MCF 10A (cell line): ENCODE data around the gene RANGAP1. TPM values are rescaled to one million over a fixed set of nuclear protein-coding genes. Genes with fewer than 3 reads are reported as not detected.

Experiments used
- BruUV-seq: library from RNA; stranded (reverse); fragments of 400-500 nt; replicated peaks from 2 replicates; lab custom pipeline; 2021; lab: Mats Ljungman, UMichigan
- CTCF ChIA-PET: fragments of 300-600 bp; sonication (Branson Sonifier 250); formaldehyde crosslinking; extraction: SDS; loops from one replicate; lab custom pipeline; 2021; ENCODE audit warnings: antibody characterized with exemption, inconsistent platforms; lab: Yijun Ruan, JAX
- POLR2A ChIA-PET: fragments of 300-600, 350-650 bp; sonication (Branson Sonifier 250); formaldehyde crosslinking; extraction: SDS; loops from one replicate; lab custom pipeline; 2020; ENCODE audit warnings: antibody characterized with exemption, inconsistent platforms; lab: Yijun Ruan, JAX
- DNase-seq: peaks from one replicate; pipeline ENCODE4 v3.0.0-alpha.2; 2018; ENCODE audit not compliant: unreplicated experiment
- H3K27ac Mint-ChIP-seq: one replicate; pipeline ENCODE4 v1.8.0; 2022; ENCODE audit warnings: mild to moderate bottlenecking, low read depth, mixed read lengths; ENCODE audit not compliant: unreplicated experiment
- H3K27me3 Mint-ChIP-seq: one replicate; pipeline ENCODE4 v1.8.0; 2022; ENCODE audit warnings: mixed read lengths; ENCODE audit not compliant: insufficient read depth, unreplicated experiment
- H3K36me3 Mint-ChIP-seq: one replicate; pipeline ENCODE4 v1.8.0; 2022; ENCODE audit warnings: mild to moderate bottlenecking, moderate library complexity, mixed read lengths; ENCODE audit not compliant: insufficient read depth, unreplicated experiment
- H3K4me1 Mint-ChIP-seq: one replicate; pipeline ENCODE4 v1.8.0; 2022; ENCODE audit warnings: mixed read lengths; ENCODE audit not compliant: insufficient read depth, unreplicated experiment
- H3K4me3 Mint-ChIP-seq: one replicate; pipeline ENCODE4 v1.8.0; 2022; ENCODE audit warnings: mild to moderate bottlenecking, moderate library complexity, mixed read lengths; ENCODE audit not compliant: unreplicated experiment
- H3K9me3 Mint-ChIP-seq: one replicate; pipeline ENCODE4 v1.8.0; 2022; ENCODE audit warnings: mixed read lengths; ENCODE audit not compliant: unreplicated experiment
- intact Hi-C: fragments of 100-400 bp; cut with micrococcal nuclease; formaldehyde crosslinking; loops from 2 replicates; pipeline ENCODE4 v1.14.1; 2022
- total RNA-seq: library from RNA; stranded (reverse); gene quantifications from 2 replicates; pipeline ENCODE4 v1.2.3, GENCODE V29; 2022
- TF ChIP-seq, protein P1 (sequence below): fragments of 200-600 bp; IDR thresholded peaks from one replicate; pipeline ENCODE4 v1.8.0; 2022; ENCODE audit warnings: antibody characterized with exemption, mild to moderate bottlenecking; ENCODE audit not compliant: unreplicated experiment

Gene RANGAP1
- total RNA-seq, 1 experiment from 2014 or later: 117 TPM

DNA sequence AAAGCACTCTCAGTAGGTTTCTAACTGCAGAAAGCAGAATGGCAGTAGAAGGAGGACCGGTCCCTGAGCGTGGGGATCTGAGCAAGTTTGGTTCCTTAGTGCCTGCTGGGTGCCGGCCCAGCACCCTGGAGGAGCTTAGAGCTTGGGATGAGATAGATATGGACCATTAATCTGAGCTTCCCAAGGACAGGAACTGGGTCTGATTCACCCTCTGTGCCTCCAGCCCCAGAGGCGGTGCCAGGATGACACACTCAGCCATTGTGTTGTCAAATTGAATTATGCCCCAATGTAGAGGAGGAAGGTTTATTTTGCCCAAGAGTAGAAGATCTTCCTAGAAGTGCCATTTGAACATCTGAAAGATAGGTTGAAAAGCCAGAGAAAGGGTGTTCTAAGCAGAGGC, 19.7 kb upstream of the RANGAP1 start:
- TF ChIP-seq, protein P1, sequence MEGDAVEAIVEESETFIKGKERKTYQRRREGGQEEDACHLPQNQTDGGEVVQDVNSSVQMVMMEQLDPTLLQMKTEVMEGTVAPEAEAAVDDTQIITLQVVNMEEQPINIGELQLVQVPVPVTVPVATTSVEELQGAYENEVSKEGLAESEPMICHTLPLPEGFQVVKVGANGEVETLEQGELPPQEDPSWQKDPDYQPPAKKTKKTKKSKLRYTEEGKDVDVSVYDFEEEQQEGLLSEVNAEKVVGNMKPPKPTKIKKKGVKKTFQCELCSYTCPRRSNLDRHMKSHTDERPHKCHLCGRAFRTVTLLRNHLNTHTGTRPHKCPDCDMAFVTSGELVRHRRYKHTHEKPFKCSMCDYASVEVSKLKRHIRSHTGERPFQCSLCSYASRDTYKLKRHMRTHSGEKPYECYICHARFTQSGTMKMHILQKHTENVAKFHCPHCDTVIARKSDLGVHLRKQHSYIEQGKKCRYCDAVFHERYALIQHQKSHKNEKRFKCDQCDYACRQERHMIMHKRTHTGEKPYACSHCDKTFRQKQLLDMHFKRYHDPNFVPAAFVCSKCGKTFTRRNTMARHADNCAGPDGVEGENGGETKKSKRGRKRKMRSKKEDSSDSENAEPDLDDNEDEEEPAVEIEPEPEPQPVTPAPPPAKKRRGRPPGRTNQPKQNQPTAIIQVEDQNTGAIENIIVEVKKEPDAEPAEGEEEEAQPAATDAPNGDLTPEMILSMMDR: no peak
- no TSS peak for BruUV-seq
- intact Hi-C loops: no loop called here
- Mint-ChIP-seq H3K27ac (peak overlapping the region; percentile 66), H3K4me1 (peaks cover 37% of the 10 kb centered on the region), H3K4me3 (no peak overlapping the region), H3K9me3 (no peaks in the 10 kb centered on the region), H3K27me3 (no peaks in the 10 kb centered on the region), H3K36me3 (peaks cover 39% of the 10 kb centered on the region)
- peak; percentile 83 for DNase-seq
- ChIA-PET POLR2A (interaction anchor here (0.7 to 2.1 kb wide), 7 partner anchors 12 to 374 kb away, joined by 3 to 13 read pairs (median 4); partner anchors contain the start of genes RANGAP1 and TEF), CTCF (interaction anchor here (0.5 to 1.2 kb wide), 4 partner anchors 17 to 547 kb away, joined by 3 to 4 read pairs (median 3); no protein-coding TSS in a partner anchor)

DNA sequence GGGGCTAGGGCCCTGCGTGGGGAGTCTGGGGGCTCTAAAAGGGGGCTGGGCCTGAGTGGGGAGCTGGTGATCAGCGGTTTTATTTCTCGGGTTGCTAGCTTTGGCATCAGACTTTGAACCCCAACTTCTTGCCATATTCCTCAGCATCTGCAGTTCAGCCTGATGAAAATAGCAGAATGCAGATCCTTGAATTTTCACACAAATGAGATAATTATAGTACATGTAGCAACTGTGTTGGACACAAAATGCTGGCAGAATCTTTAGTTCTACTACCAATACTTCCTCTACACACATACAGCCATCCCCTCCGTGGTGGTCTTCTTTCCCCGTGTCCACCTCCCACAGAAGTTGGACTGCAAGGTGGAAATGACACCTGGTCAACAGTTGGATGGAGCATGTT, 16.8 kb upstream of the RANGAP1 start:
- H3K4me1 Mint-ChIP-seq: peaks cover 31% of the 10 kb centered on the region
- intact Hi-C loops: no loop called here
- H3K36me3 Mint-ChIP-seq: peaks cover 23% of the 10 kb centered on the region
- CTCF ChIA-PET: interaction anchor here (1.2 kb wide), 1 partner anchor 46 kb away, joined by 5 read pairs; no protein-coding TSS in a partner anchor
- POLR2A ChIA-PET: interaction anchor here (0.6 to 5.5 kb wide), 11 partner anchors 16 to 215 kb away, joined by 3 to 88 read pairs (median 3); partner anchors contain the start of genes RANGAP1 and TEF
- H3K27ac Mint-ChIP-seq: peak overlapping the region; percentile 90
- no peaks in the 10 kb centered on the region for H3K9me3 Mint-ChIP-seq
- no peaks in the 10 kb centered on the region for H3K27me3 Mint-ChIP-seq
- peak overlapping the region; percentile 75 for H3K4me3 Mint-ChIP-seq
- TF ChIP-seq, protein P1: no peak
- DNase-seq: no peak
- BruUV-seq: no TSS peak

DNA sequence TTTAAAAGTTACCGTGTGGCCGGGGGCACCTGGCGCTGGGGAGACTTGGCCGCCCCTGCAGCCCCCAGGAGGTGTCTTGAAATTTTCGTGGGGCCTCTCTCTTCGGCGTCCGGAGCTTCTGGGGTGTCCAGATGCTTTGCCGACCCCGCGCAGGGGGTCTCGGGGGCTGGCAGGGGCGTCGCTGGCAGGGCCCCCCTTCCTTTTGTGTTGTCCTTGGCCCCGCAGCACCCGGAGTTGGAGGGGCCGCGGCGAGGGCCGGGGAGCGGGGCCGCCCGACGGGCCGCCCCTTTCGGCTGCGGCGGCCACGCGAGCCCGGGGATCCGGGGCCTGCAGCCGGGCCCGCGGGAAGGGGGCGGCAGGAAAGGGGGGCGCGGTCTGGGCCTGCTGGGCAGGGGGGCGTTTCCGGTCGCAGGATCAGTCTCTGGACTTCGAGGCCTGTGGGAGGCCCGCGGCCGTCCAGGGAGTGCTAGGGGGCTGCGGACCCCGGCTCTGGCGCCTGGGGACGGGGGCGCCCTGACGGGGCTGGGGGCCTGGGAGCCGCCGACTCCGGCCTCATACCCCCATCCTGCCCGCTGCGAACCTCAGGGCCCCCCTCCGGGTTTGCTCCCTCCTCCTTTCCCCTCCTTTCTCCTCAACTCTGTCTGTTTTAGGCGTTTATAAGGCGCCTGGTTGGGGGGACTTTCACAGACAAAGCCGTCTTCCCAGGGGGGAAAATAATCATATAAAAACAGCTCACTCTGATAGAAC, 16.2 kb upstream of the RANGAP1 start:
- peaks cover 17% of the 10 kb centered on the region for H3K36me3 Mint-ChIP-seq
- CTCF ChIA-PET: interaction anchor here (0.8 to 1.2 kb wide), 2 partner anchors 15 to 46 kb away, joined by 3 to 5 read pairs; no protein-coding TSS in a partner anchor

More for the DNA sequence above, 16.2 kb upstream of the RANGAP1 start:
- intact Hi-C loops: no loop called here
- Mint-ChIP-seq H3K4me1 (peaks cover 26% of the 10 kb centered on the region), H3K4me3 (peak overlapping the region; percentile 75), H3K27me3 (no peaks in the 10 kb centered on the region), H3K27ac (peak overlapping the region; percentile 90), H3K9me3 (no peaks in the 10 kb centered on the region)
- DNase-seq: no peak
- TF ChIP-seq, protein P1: no peak
- no TSS peak for BruUV-seq
- POLR2A ChIA-PET: interaction anchor here (0.6 to 5.5 kb wide), 16 partner anchors 11 to 351 kb away, joined by 3 to 88 read pairs (median 4); partner anchors contain the start of genes RANGAP1, RBX1 and TEF
